ENCODE data around the gene KHSRP.

DNA sequence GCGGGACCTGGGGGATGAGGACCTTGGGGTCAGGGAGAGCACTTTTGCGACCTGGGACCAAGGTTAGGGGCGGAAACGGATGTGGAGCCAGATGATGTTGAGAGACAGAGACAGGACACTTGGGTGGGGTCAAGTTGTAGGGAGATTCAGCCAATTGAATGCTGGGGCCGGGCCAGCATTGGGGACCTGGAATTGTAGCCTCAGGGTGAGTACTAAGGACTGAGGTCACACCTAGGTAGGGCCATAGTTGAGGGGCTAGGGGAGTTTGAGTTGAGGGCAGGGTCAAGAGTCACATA lies 50.9 kb downstream of the KHSRP start:
- TF ChIP-seq, protein P1, sequence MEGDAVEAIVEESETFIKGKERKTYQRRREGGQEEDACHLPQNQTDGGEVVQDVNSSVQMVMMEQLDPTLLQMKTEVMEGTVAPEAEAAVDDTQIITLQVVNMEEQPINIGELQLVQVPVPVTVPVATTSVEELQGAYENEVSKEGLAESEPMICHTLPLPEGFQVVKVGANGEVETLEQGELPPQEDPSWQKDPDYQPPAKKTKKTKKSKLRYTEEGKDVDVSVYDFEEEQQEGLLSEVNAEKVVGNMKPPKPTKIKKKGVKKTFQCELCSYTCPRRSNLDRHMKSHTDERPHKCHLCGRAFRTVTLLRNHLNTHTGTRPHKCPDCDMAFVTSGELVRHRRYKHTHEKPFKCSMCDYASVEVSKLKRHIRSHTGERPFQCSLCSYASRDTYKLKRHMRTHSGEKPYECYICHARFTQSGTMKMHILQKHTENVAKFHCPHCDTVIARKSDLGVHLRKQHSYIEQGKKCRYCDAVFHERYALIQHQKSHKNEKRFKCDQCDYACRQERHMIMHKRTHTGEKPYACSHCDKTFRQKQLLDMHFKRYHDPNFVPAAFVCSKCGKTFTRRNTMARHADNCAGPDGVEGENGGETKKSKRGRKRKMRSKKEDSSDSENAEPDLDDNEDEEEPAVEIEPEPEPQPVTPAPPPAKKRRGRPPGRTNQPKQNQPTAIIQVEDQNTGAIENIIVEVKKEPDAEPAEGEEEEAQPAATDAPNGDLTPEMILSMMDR (IDR thresholded peaks at IDR 0.05; ENCODE audit: low read depth, low read length, poor library complexity, severe bottlenecking) = no peak
- TF ChIP-seq EZH2phosphoT487 (IDR thresholded peaks at IDR 0.05; ENCODE audit: borderline replicate concordance, low read length) = no peak
